ENCODE results near the gene EPS8L3.

Gene EPS8L3

GRCh38 chr1:109725510-109725909 lies 38.2 kb downstream of the EPS8L3 start:
- Histone ChIP-seq H3K4me3 (ENCODE audit: low read depth, low read length) (no peak overlapping the region), H3K27me3 (no peaks in the 10 kb centered on the region), H3K36me3 (no peaks in the 10 kb centered on the region), H3K9me3 (no peaks in the 10 kb centered on the region), H3K4me1 (no peaks in the 10 kb centered on the region)
- DNase-seq = no peak
- TF ChIP-seq CTCF (IDR thresholded peaks at IDR 0.05; ENCODE audit: low read depth, low read length) = no peak

GRCh38 chr1:109724933-109725332 lies 38.8 kb downstream of the EPS8L3 start:
- no peak for DNase-seq
- Histone ChIP-seq H3K9me3 (no peaks in the 10 kb centered on the region), H3K4me3 (ENCODE audit: low read depth, low read length) (no peak overlapping the region), H3K36me3 (no peaks in the 10 kb centered on the region), H3K4me1 (no peaks in the 10 kb centered on the region), H3K27me3 (no peaks in the 10 kb centered on the region)
- no peak for TF ChIP-seq CTCF (IDR thresholded peaks at IDR 0.05; ENCODE audit: low read depth, low read length)

GRCh38 chr1:109722908-109723691 lies 40.6 kb downstream of the EPS8L3 start:
- H3K4me3 ChIP-seq (ENCODE audit: low read depth, low read length) = no peak overlapping the region
- no peaks in the 10 kb centered on the region for H3K27me3 ChIP-seq
- no peak for DNase-seq
- H3K36me3 ChIP-seq = no peaks in the 10 kb centered on the region
- H3K9me3 ChIP-seq = no peaks in the 10 kb centered on the region
- H3K4me1 ChIP-seq = no peaks in the 10 kb centered on the region
- TF ChIP-seq CTCF (IDR thresholded peaks at IDR 0.05; ENCODE audit: low read depth, low read length) = no peak

GRCh38 chr1:109721971-109722370 lies 41.8 kb downstream of the EPS8L3 start:
- DNase-seq = no peak
- Histone ChIP-seq H3K36me3 (no peaks in the 10 kb centered on the region), H3K4me1 (no peaks in the 10 kb centered on the region), H3K9me3 (no peaks in the 10 kb centered on the region), H3K4me3 (ENCODE audit: low read depth, low read length) (no peak overlapping the region), H3K27me3 (no peaks in the 10 kb centered on the region)
- no peak for TF ChIP-seq CTCF (IDR thresholded peaks at IDR 0.05; ENCODE audit: low read depth, low read length)

- no peak for TF ChIP-seq CTCF (IDR thresholded peaks at IDR 0.05; ENCODE audit: low read depth, low read length)
- Histone ChIP-seq H3K36me3 (no peaks in the 10 kb centered on the region), H3K27me3 (no peaks in the 10 kb centered on the region), H3K4me3 (ENCODE audit: low read depth, low read length) (no peak overlapping the region), H3K4me1 (no peaks in the 10 kb centered on the region), H3K9me3 (no peaks in the 10 kb centered on the region)
- DNase-seq = no peak
These were observed 42.7 kb downstream of the EPS8L3 start for GRCh38 chr1:109721042-109721441.

- Histone ChIP-seq H3K27me3 (no peaks in the 10 kb centered on the region), H3K36me3 (no peaks in the 10 kb centered on the region), H3K9me3 (no peaks in the 10 kb centered on the region), H3K4me3 (ENCODE audit: low read depth, low read length) (no peak overlapping the region), H3K4me1 (no peaks in the 10 kb centered on the region)
- DNase-seq = no peak
- no peak for TF ChIP-seq CTCF (IDR thresholded peaks at IDR 0.05; ENCODE audit: low read depth, low read length)
These were observed 44.3 kb downstream of the EPS8L3 start for GRCh38 chr1:109719337-109719837.
